OCI-LY3 (cell line): ENCODE measurements around the gene DRD2.

Experiments used
- H2AFZ ChIP-seq: fragments of 200-600, 300-600 bp; shearing (Covaris generic); 2 replicates; pipeline ENCODE4 v1.6.0; 2014; ENCODE audit warnings: antibody characterized with exemption, low read depth, low read length
- H3K27ac ChIP-seq: fragments of 200-600, 300-600 bp; sonication (generic); 2 replicates; pipeline ENCODE4 v1.5.1; 2014; ENCODE audit warnings: mild to moderate bottlenecking, low read length, moderate library complexity, mixed read lengths
- H3K27me3 ChIP-seq: fragments of 200-600, 300-600 bp; sonication (generic); 2 replicates; pipeline ENCODE4 v1.6.1; 2014; ENCODE audit warnings: low read depth, low read length, mixed read lengths
- H3K36me3 ChIP-seq: fragments of 200-600, 300-600 bp; sonication (generic); replicated peaks from 2 replicates; pipeline ENCODE3; 2014; ENCODE audit warnings: low read depth, low read length, mixed read lengths
- H3K4me1 ChIP-seq: fragments of 300-600, 200-600 bp; sonication (generic); 2 replicates; pipeline ENCODE4 v1.6.1; 2014; ENCODE audit warnings: low read length, mixed read lengths
- H3K4me2 ChIP-seq: fragments of 200-600, 300-600 bp; sonication (generic); 2 replicates; pipeline ENCODE4 v1.6.1; 2014; ENCODE audit warnings: low read length, mixed read lengths
- H3K4me3 ChIP-seq: fragments of 300-600, 200-600 bp; sonication (generic); 2 replicates; pipeline ENCODE4 v1.5.1; 2014; ENCODE audit warnings: antibody characterized with exemption, mild to moderate bottlenecking, low read length, moderate library complexity
- H3K79me2 ChIP-seq: fragments of 300-600, 200-600 bp; shearing (Covaris generic); 2 replicates; pipeline ENCODE4 v1.6.1; 2014; ENCODE audit warnings: mild to moderate bottlenecking, low read length, mixed read lengths
- H3K9ac ChIP-seq: fragments of 300-600, 200-600 bp; shearing (Covaris generic); 2 replicates; pipeline ENCODE4 v1.6.0; 2014; ENCODE audit warnings: mild to moderate bottlenecking, low read length, moderate library complexity
- H3K9me3 ChIP-seq: fragments of 200-600, 300-600 bp; shearing (Covaris generic); 2 replicates; pipeline ENCODE4 v1.6.1; 2014; ENCODE audit warnings: low read length, mixed read lengths; ENCODE audit not compliant: insufficient read depth
- H4K20me1 ChIP-seq: fragments of 200-600, 300-600 bp; sonication (generic); 2 replicates; pipeline ENCODE4 v1.6.1; 2016; ENCODE audit warnings: low read length, mixed read lengths; ENCODE audit not compliant: insufficient read depth
- EZH2phosphoT487 ChIP-seq: fragments of 200-600 bp; shearing (Covaris generic); IDR thresholded peaks from 2 replicates; pipeline ENCODE4 v1.6.1; 2018; ENCODE audit warnings: antibody characterized with exemption, mixed run types, low read depth
- TF ChIP-seq, protein P1 (sequence below): fragments of 200-600, 300-600 bp; sonication (generic); IDR thresholded peaks from 2 replicates; pipeline ENCODE4 v1.5.1; 2014; ENCODE audit warnings: antibody characterized with exemption, low read length, low read depth

Gene DRD2

DNA sequence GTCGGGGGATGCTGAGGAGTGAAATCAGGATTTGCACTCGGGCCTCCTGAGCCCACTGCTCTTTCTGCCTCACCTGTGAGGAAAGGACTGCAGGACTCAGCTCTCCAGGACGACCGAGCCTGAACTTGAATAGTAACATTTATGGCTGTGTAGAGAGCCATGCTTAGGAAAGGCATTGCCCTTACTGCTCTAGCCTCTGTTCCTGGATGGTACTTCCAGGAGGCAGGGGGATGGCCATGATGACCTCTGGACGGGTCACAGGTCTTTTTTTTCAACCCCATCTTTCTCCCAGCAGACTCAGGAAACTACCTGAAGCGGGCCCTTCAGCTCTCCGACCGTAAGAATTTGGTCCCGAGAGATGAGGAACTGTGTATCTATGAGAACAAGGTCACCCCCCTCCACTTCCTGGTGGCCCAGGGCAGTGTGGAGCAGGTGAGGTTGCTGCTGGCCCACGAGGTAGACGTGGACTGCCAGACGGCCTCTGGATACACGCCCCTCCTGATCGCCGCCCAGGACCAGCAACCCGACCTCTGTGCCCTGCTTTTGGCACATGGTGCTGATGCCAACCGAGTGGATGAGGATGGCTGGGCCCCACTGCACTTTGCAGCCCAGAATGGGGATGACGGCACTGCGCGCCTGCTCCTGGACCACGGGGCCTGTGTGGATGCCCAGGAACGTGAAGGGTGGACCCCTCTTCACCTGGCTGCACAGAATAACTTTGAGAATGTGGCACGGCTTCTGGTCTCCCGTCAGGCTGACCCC, 76.3 kb downstream of the DRD2 start:
- no peak for TF ChIP-seq EZH2phosphoT487
- TF ChIP-seq, protein P1, sequence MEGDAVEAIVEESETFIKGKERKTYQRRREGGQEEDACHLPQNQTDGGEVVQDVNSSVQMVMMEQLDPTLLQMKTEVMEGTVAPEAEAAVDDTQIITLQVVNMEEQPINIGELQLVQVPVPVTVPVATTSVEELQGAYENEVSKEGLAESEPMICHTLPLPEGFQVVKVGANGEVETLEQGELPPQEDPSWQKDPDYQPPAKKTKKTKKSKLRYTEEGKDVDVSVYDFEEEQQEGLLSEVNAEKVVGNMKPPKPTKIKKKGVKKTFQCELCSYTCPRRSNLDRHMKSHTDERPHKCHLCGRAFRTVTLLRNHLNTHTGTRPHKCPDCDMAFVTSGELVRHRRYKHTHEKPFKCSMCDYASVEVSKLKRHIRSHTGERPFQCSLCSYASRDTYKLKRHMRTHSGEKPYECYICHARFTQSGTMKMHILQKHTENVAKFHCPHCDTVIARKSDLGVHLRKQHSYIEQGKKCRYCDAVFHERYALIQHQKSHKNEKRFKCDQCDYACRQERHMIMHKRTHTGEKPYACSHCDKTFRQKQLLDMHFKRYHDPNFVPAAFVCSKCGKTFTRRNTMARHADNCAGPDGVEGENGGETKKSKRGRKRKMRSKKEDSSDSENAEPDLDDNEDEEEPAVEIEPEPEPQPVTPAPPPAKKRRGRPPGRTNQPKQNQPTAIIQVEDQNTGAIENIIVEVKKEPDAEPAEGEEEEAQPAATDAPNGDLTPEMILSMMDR: no peak
- Histone ChIP-seq H4K20me1 (no peaks in the 10 kb centered on the region), H3K27me3 (peaks cover 8% of the 10 kb centered on the region; the same call in 1 of the 2 replicates), H3K9ac (no peak overlapping the region), H3K36me3 (no peaks in the 10 kb centered on the region), H3K4me3 (no peak overlapping the region), H3K27ac (no peak overlapping the region), H2AFZ (no peak overlapping the region), H3K4me2 (no peak overlapping the region), H3K4me1 (no peaks in the 10 kb centered on the region), H3K9me3 (no peaks in the 10 kb centered on the region), H3K79me2 (no peaks in the 10 kb centered on the region)

DNA sequence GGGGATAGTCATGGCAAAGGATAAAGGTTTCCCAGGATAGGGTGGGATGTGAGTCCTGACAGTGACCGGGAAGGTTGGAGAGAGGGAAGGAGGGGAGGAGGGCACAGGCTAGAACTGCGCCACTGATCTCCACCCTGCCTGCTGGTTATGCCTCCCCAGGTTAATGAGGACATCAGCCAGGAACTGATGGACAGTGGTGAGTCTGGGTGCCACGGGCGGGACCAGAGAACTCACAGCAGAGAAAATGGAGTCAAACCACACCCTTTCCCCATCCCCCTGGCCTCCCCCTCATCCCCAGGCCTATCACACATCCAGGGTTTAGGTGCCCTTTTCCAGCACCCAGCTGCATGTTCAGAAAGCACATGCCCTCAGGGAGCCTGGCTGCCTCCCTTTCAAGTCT, 77.4 kb downstream of the DRD2 start:
- no peak overlapping the region for H2AFZ ChIP-seq
- TF ChIP-seq EZH2phosphoT487: no peak
- TF ChIP-seq, protein P1: no peak
- no peak overlapping the region for H3K27ac ChIP-seq
- H3K4me2 ChIP-seq: no peak overlapping the region
- H3K4me1 ChIP-seq: no peaks in the 10 kb centered on the region
- no peaks in the 10 kb centered on the region for H3K36me3 ChIP-seq
- H3K9me3 ChIP-seq: no peaks in the 10 kb centered on the region
- H3K79me2 ChIP-seq: no peaks in the 10 kb centered on the region
- no peak overlapping the region for H3K9ac ChIP-seq
- no peaks in the 10 kb centered on the region for H4K20me1 ChIP-seq
- no peak overlapping the region for H3K4me3 ChIP-seq
- peaks cover 12% of the 10 kb centered on the region for H3K27me3 ChIP-seq

DNA sequence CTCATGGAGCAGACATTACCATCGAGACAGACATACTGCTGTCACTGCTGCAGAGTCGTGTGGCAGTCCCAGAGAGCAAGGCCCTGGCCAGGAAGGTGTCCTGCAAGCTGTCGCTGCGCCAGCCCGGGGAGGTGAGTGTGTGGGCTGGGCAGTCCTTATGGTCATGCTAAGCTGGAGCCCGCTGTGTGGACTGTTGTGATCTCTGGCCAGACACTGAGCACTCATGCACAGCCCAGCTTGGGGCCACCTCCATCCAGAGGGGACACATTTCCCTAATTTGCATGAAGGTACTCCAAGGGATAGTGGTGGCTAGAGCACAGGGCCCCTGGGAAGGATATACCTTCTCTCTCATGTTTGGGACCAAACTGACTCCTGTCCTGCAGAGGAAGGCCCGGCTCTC, 78.0 kb downstream of the DRD2 start:
- peaks cover 13% of the 10 kb centered on the region for H3K27me3 ChIP-seq
- no peak for TF ChIP-seq EZH2phosphoT487
- TF ChIP-seq, protein P1: no peak

DNA sequence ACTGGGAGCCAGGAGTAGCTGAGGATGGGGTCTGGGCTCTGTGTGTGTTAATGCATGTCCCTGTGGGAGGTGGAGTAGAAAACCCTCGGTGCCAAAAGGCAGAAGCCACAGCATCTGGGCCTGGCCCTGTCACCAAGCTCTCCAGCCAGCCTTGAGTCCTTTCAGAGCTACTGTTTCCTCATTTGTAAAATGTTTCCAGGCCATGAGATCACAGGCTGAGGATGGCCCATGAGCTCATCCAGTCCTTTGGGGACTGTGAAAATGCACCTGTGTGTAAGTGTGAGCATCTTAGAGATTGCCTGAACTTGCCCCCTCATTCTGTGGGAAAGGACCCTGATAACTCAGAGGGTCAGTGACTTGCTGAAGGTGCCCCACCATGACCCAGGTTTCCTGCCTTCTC, 78.5 kb downstream of the DRD2 start:
- Histone ChIP-seq H3K79me2 (no peaks in the 10 kb centered on the region), H4K20me1 (no peaks in the 10 kb centered on the region), H3K9me3 (no peaks in the 10 kb centered on the region), H3K4me3 (no peak overlapping the region), H3K36me3 (no peaks in the 10 kb centered on the region), H3K4me2 (no peak overlapping the region), H3K4me1 (no peaks in the 10 kb centered on the region), H3K9ac (no peak overlapping the region), H3K27ac (no peak overlapping the region), H2AFZ (no peak overlapping the region), H3K27me3 (peaks cover 18% of the 10 kb centered on the region)
- TF ChIP-seq, protein P1: no peak

More for the DNA sequence above, 78.0 kb downstream of the DRD2 start:
- H3K4me2 ChIP-seq: no peak overlapping the region
- no peaks in the 10 kb centered on the region for H3K79me2 ChIP-seq
- no peaks in the 10 kb centered on the region for H3K9me3 ChIP-seq
- no peaks in the 10 kb centered on the region for H3K36me3 ChIP-seq
- no peak overlapping the region for H3K4me3 ChIP-seq
- no peaks in the 10 kb centered on the region for H3K4me1 ChIP-seq
- no peak overlapping the region for H3K9ac ChIP-seq
- H2AFZ ChIP-seq: no peak overlapping the region
- no peaks in the 10 kb centered on the region for H4K20me1 ChIP-seq
- H3K27ac ChIP-seq: no peak overlapping the region
